ENCODE results near the gene URI1.

Gene URI1

GRCh38 chr19:29942404-29943261 is 594 bp downstream of the URI1 start (continued):
- no peak for TF ChIP-seq AEBP2 (tag by site-specific recombination; IDR thresholded peaks at IDR 0.05; ENCODE audit: borderline replicate concordance)
- no peak for TF ChIP-seq GLIS2 (tag by site-specific recombination; IDR thresholded peaks at IDR 0.05)
- no peak for TF ChIP-seq ZNF704 (tag by site-specific recombination; IDR thresholded peaks at IDR 0.05)
- no peak for TF ChIP-seq ZNF138 (tag by site-specific recombination; IDR thresholded peaks at IDR 0.05; ENCODE audit: borderline replicate concordance)
- no peak for TF ChIP-seq ZNF645 (tag by site-specific recombination; IDR thresholded peaks at IDR 0.05)
- no peak for TF ChIP-seq ZNF23 (tag by site-specific recombination; IDR thresholded peaks at IDR 0.05; ENCODE audit: borderline replicate concordance)
- peak; percentile 81 for TF ChIP-seq ZEB2 (tag by site-specific recombination; IDR thresholded peaks at IDR 0.05)
- TF ChIP-seq REPIN1 (tag by site-specific recombination; IDR thresholded peaks at IDR 0.05; ENCODE audit: low read depth), result no peak
- TF ChIP-seq ZNF843 (tag by site-specific recombination; IDR thresholded peaks at IDR 0.05), result peak; percentile 74
- TF ChIP-seq ZNF148 (tag by site-specific recombination; IDR thresholded peaks at IDR 0.05; ENCODE audit: borderline replicate concordance), result no peak
- no peak for TF ChIP-seq ZNF610 (tag by site-specific recombination; IDR thresholded peaks at IDR 0.05; ENCODE audit: borderline replicate concordance)
- peak; percentile 90 for TF ChIP-seq KLF9 (tag by site-specific recombination; IDR thresholded peaks at IDR 0.05; ENCODE audit: low read depth)
- TF ChIP-seq ATF2 (tag by site-specific recombination; IDR thresholded peaks at IDR 0.05; ENCODE audit: low read depth), result no peak
- peak; percentile 96 for TF ChIP-seq KLF16 (tag by site-specific recombination; IDR thresholded peaks at IDR 0.05)
- TF ChIP-seq ZNF311 (tag by site-specific recombination; IDR thresholded peaks at IDR 0.05; ENCODE audit: borderline replicate concordance), result no peak
- TF ChIP-seq KLF10 (tag by site-specific recombination; IDR thresholded peaks at IDR 0.05), result peak; percentile 66
- TF ChIP-seq ZBTB6 (tag by site-specific recombination; IDR thresholded peaks at IDR 0.05), result no peak
- no peak for TF ChIP-seq ZNF530 (tag by site-specific recombination; IDR thresholded peaks at IDR 0.05; ENCODE audit: low read depth)
- no peak for TF ChIP-seq ZNF114 (tag by site-specific recombination; IDR thresholded peaks at IDR 0.05)
- peak; percentile 70 for TF ChIP-seq SP3 (tag by site-specific recombination; IDR thresholded peaks at IDR 0.05)
- no peak for TF ChIP-seq ZNF112 (tag by site-specific recombination; IDR thresholded peaks at IDR 0.05)
- TF ChIP-seq ZNF433 (tag by site-specific recombination; IDR thresholded peaks at IDR 0.05; ENCODE audit: low read depth), result no peak
- no peak for TF ChIP-seq ZNF202 (tag by site-specific recombination; IDR thresholded peaks at IDR 0.05; ENCODE audit: borderline replicate concordance)
- no peak for TF ChIP-seq ZNF37A (tag by site-specific recombination; IDR thresholded peaks at IDR 0.05)
- no peak for TF ChIP-seq ZNF16 (tag by site-specific recombination; IDR thresholded peaks at IDR 0.05; ENCODE audit: low read depth)
- TF ChIP-seq ZNF211 (tag by site-specific recombination; IDR thresholded peaks at IDR 0.05; ENCODE audit: low read depth), result no peak
- TF ChIP-seq ZNF133 (tag by site-specific recombination; IDR thresholded peaks at IDR 0.05), result 0 out of 2 replicates have a peak, but pooled peaks have one; percentile 30
- no peak for TF ChIP-seq ZNF510 (tag by site-specific recombination; IDR thresholded peaks at IDR 0.05; ENCODE audit: insufficient replicate concordance)
- 0 out of 2 replicates have a peak, but pooled peaks have one; percentile 48 for TF ChIP-seq ZBTB7A (tag by site-specific recombination; IDR thresholded peaks at IDR 0.05; ENCODE audit: low read depth)
- TF ChIP-seq ZBTB17 (tag by site-specific recombination; IDR thresholded peaks at IDR 0.05), result no peak

Data from HEK293 (cell line).